GM10847 (cell line): ENCODE data around the gene F12.

Experiments
- POLR2A ChIP-seq: IDR thresholded peaks from 2 replicates; pipeline ENCODE4 v1.6.1; 2011; ENCODE audit not compliant: insufficient read length; ENCODE audit errors: extremely low read depth

F12 gene

GRCh38 chr5:177354256-177354655 lies 55.1 kb downstream of the F12 start:
- no peak for TF ChIP-seq POLR2A

- no peak for TF ChIP-seq POLR2A
Measured at GRCh38 chr5:177353093-177353492, 56.3 kb downstream of the F12 start.
